ENCODE measurements around the gene THEM5.

- TF ChIP-seq CTCF (conservative IDR thresholded peaks at IDR 0.05) (no peak), EZH2 (IDR thresholded peaks at IDR 0.05; ENCODE audit: low read depth) (no peak)
Observed at GRCh38 chr1:151892190-151892589, 38.7 kb upstream of the THEM5 start.

All from PC-9 (cell line).